SH-SY5Y (cell line): ENCODE results near the gene MRPL53.

Experiments
- GATA2 ChIP-seq: IDR thresholded peaks from 2 replicates; pipeline ENCODE4 v1.6.1; 2011; ENCODE audit warnings: mild to moderate bottlenecking, low read depth, low read length
- GATA3 ChIP-seq: IDR thresholded peaks from 2 replicates; pipeline ENCODE4 v1.6.1; 2011; ENCODE audit warnings: low read depth, mild to moderate bottlenecking, low read length, moderate library complexity

DNA sequence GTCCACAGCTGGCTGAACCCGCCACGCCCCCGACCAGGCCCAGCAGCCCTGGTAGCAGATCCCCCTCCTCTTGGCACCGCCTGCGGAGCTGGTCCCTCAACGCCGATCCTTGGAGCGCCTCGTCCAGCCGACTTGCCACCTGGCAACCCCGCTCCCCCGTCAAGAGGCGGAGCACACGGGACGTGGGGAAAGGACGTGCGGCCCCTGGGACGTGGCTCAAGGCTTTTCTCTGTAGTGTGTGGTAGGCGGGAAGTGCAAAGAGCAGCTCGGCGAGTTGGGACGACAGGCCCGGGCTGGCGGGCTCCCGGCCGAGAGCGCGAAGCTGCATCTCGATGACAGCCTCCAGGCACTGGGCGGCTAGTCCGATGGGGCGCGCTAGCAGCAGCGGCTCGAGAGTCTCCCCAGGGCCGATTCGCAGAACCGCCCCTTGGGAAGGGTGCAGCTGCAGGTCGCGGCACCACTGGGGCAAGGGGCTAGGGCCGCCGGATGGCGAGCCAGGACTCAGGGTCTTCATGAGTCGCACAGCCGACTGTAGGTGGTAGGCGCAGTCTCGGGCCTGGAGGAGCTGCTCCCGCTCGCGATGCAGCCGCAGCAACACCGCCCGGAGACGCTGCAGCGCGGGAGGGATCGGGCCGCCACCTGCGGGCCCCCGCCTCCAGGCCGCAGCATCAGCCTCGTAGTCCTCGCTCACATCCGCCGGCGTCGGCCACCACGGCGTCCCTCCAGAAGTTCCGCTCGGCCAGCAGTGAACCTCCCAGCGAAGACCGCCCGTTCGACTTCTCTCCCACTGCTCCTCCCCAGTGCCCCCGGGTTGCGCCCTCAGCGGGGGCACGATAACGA is 9.7 kb upstream of the MRPL53 start:
- TF ChIP-seq GATA2 (no peak), GATA3 (no peak)
